Testis (tissue), 3 donors: ENCODE data around the gene PTRHD1. TPM values are rescaled to one million over a fixed set of nuclear protein-coding genes. Genes with fewer than 3 reads are reported as not detected.
"Not testable (repeated sequence)": the region's sequence is repeated elsewhere in the genome, so short reads cannot be mapped to it uniquely, and the experiment has no call there.

Experiments
- DNase-seq: peaks from one replicate; pipeline ENCODE4 v3.0.0-alpha.2; 2019
- H3K27ac ChIP-seq, 2 donors: fragments of 200-600 bp; sonication (generic); one replicate each; pipeline ENCODE4 v1.5.1; 2019
- H3K27me3 ChIP-seq: fragments of 200-600 bp; sonication (generic); one replicate; pipeline ENCODE4 v1.5.1; 2019
- H3K36me3 ChIP-seq: fragments of 200-600 bp; sonication (generic); one replicate; pipeline ENCODE4 v1.5.1; 2017; ENCODE audit warnings: low read depth; ENCODE audit errors: missing control alignments
- H3K4me1 ChIP-seq: fragments of 200-600 bp; sonication (generic); one replicate; pipeline ENCODE4 v1.5.1; 2019
- H3K4me3 ChIP-seq, 2 donors: fragments of 200-600 bp; sonication (generic); one replicate each; pipeline ENCODE4 v1.5.1; 2017 to 2019
- H3K9me3 ChIP-seq: fragments of 200-600 bp; sonication (generic); one replicate; pipeline ENCODE4 v1.5.1; 2017
- POLR2A ChIP-seq: fragments of 450-650 bp; IDR thresholded peaks from one replicate; pipeline ENCODE4 v1.6.1; 2017; ENCODE audit warnings: antibody characterized with exemption, mild to moderate bottlenecking, moderate library complexity
- whole genome bisulfite sequencing, 2 donors: methylation state at CpG; one replicate each; pipeline ENCODE4 v1.1.5; 2018; 5-methylcytosine and 5-hydroxymethylcytosine counted together
- intact Hi-C: fragments of 100-400 bp; cut with DNase I; formaldehyde crosslinking; loops from one replicate; pipeline ENCODE4 v1.15.1; 2023; ENCODE audit warnings: low total_unique reads
- polyA plus RNA-seq: library from polyadenylated mRNA; stranded (reverse); fragments of 350-450 nt; fragmentation: Illumina TruSeq; extraction: RNeasy Lipid Tissue Mini Kit (QIAGEN cat#74804); gene quantifications from one replicate; pipeline ENCODE4 v1.2.3, GENCODE V29; 2014; ENCODE audit warnings: low read depth, low replicate concordance; ENCODE audit not compliant: insufficient read depth
- total RNA-seq, 2 donors: library from RNA; depleted of rRNA; stranded (reverse); fragments of >200 nt; gene quantifications; one replicate each; pipeline ENCODE4 v1.2.3, GENCODE V29; 2016
- TF ChIP-seq, protein P1 (sequence below), 3 experiments: fragments of 450-650 bp in 2 of 3; fragments of 200-600 bp in 1 of 3; sonication (generic) in 1 of 3; IDR thresholded peaks; one replicate each; pipeline ENCODE4 v1.5.1; 2016 to 2019; ENCODE audit warnings: antibody characterized with exemption in 3 of 3, mild to moderate bottlenecking in 2 of 3, moderate library complexity in 1 of 3

The PTRHD1 gene
- total and polyA plus RNA-seq, 3 donors from 2014 or later: 60.4 to 122 (median 61.3) TPM

- Histone ChIP-seq H3K36me3 (no peaks in the 10 kb centered on the region), H3K9me3 (no peaks in the 10 kb centered on the region), H3K27me3 (no peaks in the 10 kb centered on the region), H3K27ac (no peak overlapping the region), H3K4me1 (peaks cover 4% of the 10 kb centered on the region), H3K4me3 (no peak overlapping the region)
- WGBS, 2 donors: 87 to 89% methylated on average over 4 of the region's 4 CpGs
- DNase-seq: no peak
- intact Hi-C loops: no loop called here
- no peak for TF ChIP-seq POLR2A
- TF ChIP-seq, protein P1, sequence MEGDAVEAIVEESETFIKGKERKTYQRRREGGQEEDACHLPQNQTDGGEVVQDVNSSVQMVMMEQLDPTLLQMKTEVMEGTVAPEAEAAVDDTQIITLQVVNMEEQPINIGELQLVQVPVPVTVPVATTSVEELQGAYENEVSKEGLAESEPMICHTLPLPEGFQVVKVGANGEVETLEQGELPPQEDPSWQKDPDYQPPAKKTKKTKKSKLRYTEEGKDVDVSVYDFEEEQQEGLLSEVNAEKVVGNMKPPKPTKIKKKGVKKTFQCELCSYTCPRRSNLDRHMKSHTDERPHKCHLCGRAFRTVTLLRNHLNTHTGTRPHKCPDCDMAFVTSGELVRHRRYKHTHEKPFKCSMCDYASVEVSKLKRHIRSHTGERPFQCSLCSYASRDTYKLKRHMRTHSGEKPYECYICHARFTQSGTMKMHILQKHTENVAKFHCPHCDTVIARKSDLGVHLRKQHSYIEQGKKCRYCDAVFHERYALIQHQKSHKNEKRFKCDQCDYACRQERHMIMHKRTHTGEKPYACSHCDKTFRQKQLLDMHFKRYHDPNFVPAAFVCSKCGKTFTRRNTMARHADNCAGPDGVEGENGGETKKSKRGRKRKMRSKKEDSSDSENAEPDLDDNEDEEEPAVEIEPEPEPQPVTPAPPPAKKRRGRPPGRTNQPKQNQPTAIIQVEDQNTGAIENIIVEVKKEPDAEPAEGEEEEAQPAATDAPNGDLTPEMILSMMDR (IDR thresholded peaks at IDR 0.05): no peak
Observed at GRCh38 chr2:24814516-24814915, 21.3 kb upstream of the PTRHD1 start.

- DNase-seq: peak; percentile 7
- H3K36me3 ChIP-seq: no peaks in the 10 kb centered on the region
- intact Hi-C loops: no loop called here
- peaks cover 3% of the 10 kb centered on the region for H3K4me1 ChIP-seq
- no peak overlapping the region for H3K27ac ChIP-seq
- H3K27me3 ChIP-seq: no peaks in the 10 kb centered on the region
- WGBS, 2 donors: 75 to 84% methylated on average over 4 of the region's 4 CpGs
- H3K4me3 ChIP-seq: no peak overlapping the region
- H3K9me3 ChIP-seq: no peaks in the 10 kb centered on the region
- TF ChIP-seq, protein P1 (IDR thresholded peaks at IDR 0.05): no peak
- no peak for TF ChIP-seq POLR2A
Observed at GRCh38 chr2:24813691-24814137, 20.5 kb upstream of the PTRHD1 start.

DNA sequence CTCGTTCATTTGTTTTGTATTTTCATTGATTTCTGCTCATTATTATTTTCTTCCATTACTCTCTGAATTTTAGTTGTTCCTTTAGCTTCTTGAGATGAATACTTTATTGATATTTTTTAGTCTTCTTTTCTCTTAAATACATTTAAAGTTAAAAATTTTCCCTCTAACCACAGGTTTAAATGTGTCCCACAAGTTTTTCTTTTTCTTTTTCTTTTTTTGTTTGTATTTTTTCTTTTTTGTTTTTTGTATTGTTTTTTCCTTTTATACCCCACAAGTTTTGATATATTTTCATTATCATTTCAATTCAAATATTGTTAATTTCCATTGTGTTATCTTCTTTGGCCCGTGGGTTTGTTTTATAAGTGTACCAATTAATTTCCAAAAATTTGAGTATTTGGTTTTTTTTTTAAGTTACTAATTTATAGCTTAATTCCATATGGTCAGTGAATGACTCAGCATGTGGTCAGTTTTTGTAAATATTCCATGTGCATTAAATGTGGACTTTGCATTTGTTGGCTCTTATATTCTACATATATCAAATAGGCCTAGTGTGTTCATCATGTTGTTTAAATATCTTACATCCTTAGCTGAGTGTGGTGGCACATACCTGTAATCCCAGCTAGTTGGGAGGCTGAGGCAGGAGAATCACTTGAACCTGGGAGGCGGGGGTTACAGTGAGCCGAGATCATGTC is 16.3 kb upstream of the PTRHD1 start:
- H3K4me3 ChIP-seq: no peak overlapping the region
- no peaks in the 10 kb centered on the region for H3K36me3 ChIP-seq
- intact Hi-C loops: no loop called here
- no peaks in the 10 kb centered on the region for H3K9me3 ChIP-seq
- TF ChIP-seq, protein P1 (IDR thresholded peaks at IDR 0.05): no peak
- no peak for TF ChIP-seq POLR2A
- no peaks in the 10 kb centered on the region for H3K27me3 ChIP-seq
- no peak overlapping the region for H3K27ac ChIP-seq
- no peaks in the 10 kb centered on the region for H3K4me1 ChIP-seq
- no peak for DNase-seq
- WGBS, 2 donors: 87 to 89% methylated on average over 4 of the region's 4 CpGs

DNA sequence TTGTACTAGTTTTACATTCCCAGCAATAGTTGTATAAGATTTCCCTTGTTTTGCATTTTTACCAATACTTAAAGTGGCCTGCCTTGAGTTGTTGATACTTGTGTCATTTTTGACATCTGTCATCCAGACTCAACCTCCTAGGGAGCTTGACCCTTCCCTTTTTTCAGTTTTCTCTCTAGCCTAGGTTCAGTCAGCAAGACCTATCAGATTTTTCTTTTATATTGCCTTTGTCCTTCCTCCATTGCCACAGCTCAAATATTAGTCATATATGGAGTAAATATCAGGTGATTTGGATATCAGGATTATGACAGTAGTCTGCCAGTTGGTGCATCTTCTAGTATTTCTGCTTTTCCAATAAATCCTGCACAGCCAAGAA is 13.5 kb upstream of the PTRHD1 start:
- H3K4me3 ChIP-seq: no peak overlapping the region
- no peak for DNase-seq
- no peaks in the 10 kb centered on the region for H3K9me3 ChIP-seq
- no peak overlapping the region for H3K27ac ChIP-seq
- H3K27me3 ChIP-seq: no peaks in the 10 kb centered on the region
- no peaks in the 10 kb centered on the region for H3K4me1 ChIP-seq
- intact Hi-C loops: no loop called here
- no peak for TF ChIP-seq POLR2A
- TF ChIP-seq, protein P1 (IDR thresholded peaks at IDR 0.05): no peak
- H3K36me3 ChIP-seq: no peaks in the 10 kb centered on the region

DNA sequence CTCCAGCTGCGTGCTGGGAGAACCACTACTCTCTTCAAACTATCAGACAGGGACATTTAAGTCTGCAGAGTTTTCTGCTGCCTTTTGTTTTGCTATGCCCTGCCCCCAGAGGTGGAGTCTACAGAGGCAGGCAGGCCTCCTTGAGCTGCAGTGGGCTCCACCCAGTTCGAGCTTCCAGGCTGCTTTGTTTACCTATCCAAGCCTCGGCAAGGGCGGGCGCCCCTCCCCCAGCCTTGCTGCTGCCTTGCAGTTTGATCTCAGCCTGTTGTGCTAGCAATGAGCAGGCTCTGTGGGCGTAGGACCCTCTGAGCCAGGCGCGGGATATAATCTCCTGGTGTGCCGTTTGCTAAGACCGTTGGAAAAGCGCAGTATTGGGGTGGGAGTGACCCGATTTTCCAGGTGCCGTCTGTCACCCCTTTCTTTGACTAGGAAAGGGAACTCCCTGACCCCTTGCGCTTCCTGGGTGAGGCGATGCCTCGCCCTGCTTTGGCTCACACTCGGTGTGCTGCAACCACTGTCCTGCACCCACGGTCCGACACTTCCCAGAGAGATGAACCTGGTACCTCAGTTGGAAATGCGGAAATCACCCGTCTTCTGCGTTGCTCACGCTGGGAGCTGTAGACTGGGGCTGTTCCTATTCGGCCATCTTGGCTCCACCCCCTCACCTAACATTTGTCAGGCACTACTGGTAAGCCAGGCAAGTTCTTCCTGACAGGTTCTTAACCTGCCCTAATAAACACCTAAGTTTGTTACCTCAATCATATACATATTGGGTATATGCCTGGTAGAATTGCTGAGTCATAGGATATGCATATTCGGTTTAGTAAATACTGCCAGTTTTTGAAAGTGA is 12.8 kb upstream of the PTRHD1 start:
- DNase-seq, H3K27ac ChIP-seq, H3K4me3 ChIP-seq, H3K27me3 ChIP-seq, H3K9me3 ChIP-seq, intact Hi-C loops, H3K36me3 ChIP-seq, H3K4me1 ChIP-seq: not testable (repeated sequence)
- 92 to 96% methylated on average over 24 to 25 of the region's 25 CpGs for WGBS, 2 donors

DNA sequence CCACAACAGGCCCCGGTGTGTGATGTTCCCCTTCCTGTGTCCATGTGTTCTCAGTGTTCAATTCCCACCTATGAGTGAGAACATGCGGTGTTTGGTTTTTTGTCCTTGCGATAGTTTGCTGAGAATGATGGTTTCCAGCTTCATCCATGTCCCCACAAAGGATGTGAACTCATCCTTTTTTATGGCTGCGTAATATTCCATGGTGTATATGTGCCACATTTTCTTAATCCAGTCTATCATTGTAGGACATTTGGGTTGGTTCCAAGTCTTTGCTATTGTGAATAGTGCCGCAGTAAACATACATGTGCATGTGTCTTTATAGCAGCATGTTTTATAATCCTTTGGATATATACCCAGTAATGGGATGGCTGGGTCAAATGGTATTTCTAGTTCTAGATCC is 7.3 kb upstream of the PTRHD1 start:
- H3K4me3 ChIP-seq, H3K27me3 ChIP-seq, H3K4me1 ChIP-seq, intact Hi-C loops, DNase-seq, H3K9me3 ChIP-seq, H3K36me3 ChIP-seq, H3K27ac ChIP-seq: not testable (repeated sequence)
- 87 to 100% methylated on average over 4 to 5 of the region's 5 CpGs for WGBS, 2 donors
